HG03520 (cell line): Measurements from ENCODE around the gene AQP12A.

ENCODE experiments used
- ATAC-seq: cut with Tn5 transposase; IDR thresholded peaks from one replicate; pipeline ENCODE4 v1.9.1; 2021; ENCODE audit warnings: mild to moderate bottlenecking, moderate library complexity; ENCODE audit not compliant: unreplicated experiment

AQP12A gene

GRCh38 chr2:240719676-240720545, 28.2 kb downstream of the AQP12A start:
- no peak for ATAC-seq

- no peak for ATAC-seq
Measured at GRCh38 chr2:240720686-240721595, 29.3 kb downstream of the AQP12A start.

DNA sequence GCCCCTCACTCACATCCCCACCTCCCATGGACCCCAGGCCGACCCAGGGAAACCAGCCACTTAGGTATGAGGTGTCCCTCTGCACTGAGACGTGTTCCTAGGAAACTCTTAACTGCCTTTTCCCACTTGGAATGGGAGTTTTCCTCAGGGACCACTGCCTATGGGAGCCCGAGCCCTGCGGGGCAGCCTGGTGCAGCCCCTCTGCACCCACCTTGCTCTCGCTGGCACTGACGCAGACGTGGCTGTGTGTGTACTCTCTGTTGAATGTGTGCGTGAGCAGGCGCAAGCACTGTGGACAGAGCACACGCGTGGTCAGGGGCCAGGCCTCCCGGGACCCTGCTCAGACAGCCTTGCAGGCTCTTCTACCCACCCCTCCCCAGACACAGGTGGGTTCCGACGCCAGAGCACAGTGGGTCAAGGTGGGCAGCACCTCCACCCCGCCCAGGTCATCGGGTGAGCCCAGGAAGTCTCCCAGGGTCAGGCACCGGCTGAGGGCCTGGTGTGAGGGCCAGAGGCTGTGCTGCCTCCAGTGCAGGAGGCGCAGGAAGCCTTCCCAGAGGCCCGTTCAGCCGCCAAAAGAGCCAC, 30.0 kb downstream of the AQP12A start:
- ATAC-seq, result no peak

- no peak for ATAC-seq
Measured at GRCh38 chr2:240722376-240722775, 30.7 kb downstream of the AQP12A start.

DNA sequence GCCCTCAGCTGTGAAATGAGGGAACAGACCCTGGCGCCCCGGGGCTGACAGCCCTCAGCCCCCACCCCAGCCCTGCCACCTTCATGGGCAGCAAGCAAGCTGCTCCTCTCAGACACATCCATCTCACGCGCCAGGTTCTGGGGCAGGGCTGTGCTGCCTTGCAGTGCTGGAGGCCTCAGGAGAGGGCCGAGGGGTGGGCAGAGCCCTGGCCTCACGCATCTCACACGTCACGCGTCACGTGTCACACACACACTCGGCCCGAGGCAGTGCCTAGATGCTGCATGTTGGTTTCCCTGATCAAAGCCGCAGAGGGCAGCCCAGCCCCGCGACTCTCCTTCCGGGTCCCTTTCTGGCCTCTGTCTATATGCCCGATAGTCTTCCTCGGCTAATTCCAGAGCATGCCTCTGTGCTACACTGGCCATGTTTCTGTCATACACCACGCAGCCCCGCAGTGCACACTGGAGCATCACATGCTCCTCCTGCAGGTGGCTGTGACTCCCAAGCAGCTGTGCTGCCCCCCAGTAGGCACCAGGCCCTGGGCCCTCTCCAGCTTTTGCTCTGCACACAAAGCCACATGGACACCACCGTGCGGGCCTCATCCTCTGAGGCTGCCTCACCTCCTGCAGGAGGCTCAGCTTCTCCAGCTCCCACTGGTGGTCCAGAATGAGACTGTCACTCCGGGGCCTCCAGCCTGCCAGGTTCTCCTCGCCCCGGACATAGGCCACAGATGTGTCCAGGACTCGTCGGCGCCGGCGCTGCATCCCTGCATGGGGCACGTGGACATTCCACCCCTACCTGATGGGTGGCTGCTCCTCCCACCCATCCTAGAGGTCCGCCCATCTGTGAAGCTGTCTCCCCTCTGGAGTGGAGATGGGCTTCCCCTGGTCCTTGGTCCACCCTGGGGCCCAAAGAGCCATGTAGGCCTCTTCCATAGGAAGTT, 31.4 kb downstream of the AQP12A start:
- no peak for ATAC-seq

- no peak for ATAC-seq
Measured at GRCh38 chr2:240723851-240724250, 32.2 kb downstream of the AQP12A start.

- ATAC-seq, result no peak
Measured at GRCh38 chr2:240724431-240724830, 32.8 kb downstream of the AQP12A start.

- no peak for ATAC-seq
Measured at GRCh38 chr2:240725266-240725665, 33.6 kb downstream of the AQP12A start.

- no peak for ATAC-seq
Measured at GRCh38 chr2:240725671-240726070, 34.0 kb downstream of the AQP12A start.

GRCh38 chr2:240726876-240727275, 35.2 kb downstream of the AQP12A start:
- ATAC-seq, result no peak

- no peak for ATAC-seq
Measured at GRCh38 chr2:240727439-240727838, 35.8 kb downstream of the AQP12A start.

- ATAC-seq, result no peak
Measured at GRCh38 chr2:240727913-240728312, 36.2 kb downstream of the AQP12A start.

DNA sequence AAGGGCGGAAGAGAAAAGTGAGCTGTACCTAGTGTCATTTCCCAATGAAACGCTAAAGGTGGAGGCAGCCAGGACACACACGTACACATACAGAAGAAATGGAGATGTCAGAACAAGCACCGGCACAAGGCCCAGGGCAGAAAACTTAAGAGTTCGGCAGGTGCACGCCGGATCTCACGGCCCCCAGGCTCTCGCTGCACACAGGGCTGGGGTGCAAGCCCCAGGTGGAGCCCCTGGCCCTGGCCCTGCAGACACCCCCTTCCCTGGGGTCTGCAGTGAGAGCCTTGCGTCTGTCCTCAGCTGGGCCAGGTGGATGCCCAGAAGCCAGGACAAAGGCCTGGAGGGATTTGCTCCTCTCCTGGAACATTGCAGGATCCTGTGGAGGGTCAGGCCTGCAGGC, 36.7 kb downstream of the AQP12A start:
- no peak for ATAC-seq

GRCh38 chr2:240728827-240729226, 37.2 kb downstream of the AQP12A start:
- ATAC-seq, result no peak

DNA sequence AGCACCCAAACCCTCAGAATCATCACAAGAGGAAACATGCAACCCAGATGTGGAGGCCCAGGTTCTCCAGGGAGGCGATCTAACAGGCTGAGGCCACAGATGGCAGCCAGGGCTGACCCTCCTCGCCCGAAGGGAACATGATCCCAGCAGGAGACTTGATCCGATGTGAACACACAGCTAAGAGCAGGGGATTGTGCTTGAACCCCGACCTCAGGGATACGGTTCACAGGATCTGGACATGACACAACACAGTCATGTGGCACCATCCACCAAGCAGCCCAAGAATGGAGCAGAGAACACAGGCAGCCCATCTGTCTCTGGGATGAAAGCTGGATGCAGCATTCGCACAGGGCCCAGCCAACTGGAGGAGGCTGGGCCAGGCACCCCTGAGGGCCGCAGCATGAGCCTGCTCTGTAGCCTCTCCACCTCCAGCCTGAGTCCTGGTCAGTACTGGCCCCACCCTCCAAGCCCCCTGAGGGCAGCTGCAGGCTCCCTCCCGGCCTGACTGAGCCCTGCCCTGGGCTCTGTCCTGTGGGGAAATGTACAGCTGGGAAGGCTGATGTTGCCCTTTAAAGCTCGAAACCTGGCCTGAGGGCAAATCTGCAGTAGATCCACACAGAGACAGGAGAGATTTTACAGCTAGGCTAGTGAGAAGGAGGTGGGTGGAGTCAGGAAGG, 39.0 kb downstream of the AQP12A start:
- no peak for ATAC-seq

DNA sequence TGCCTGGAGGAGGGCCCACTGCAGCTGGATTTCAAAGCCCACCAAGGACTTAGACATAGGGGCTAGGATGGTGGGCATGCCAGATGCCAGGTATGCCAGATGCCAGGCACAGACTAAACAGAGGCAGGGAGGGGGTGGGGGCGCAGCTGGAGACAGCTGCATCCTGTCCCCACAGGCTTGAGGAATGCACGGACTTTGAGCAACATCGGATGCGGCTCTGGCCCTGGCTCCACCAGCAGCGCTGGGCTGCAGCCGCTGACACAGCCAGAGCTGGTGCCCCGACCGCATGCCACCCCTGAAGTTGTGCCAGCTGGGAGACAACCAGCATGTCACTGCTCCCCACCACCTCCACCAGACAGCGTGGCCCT, 39.5 kb downstream of the AQP12A start:
- ATAC-seq, result no peak

GRCh38 chr2:240732184-240732583, 40.5 kb downstream of the AQP12A start:
- ATAC-seq, result no peak

DNA sequence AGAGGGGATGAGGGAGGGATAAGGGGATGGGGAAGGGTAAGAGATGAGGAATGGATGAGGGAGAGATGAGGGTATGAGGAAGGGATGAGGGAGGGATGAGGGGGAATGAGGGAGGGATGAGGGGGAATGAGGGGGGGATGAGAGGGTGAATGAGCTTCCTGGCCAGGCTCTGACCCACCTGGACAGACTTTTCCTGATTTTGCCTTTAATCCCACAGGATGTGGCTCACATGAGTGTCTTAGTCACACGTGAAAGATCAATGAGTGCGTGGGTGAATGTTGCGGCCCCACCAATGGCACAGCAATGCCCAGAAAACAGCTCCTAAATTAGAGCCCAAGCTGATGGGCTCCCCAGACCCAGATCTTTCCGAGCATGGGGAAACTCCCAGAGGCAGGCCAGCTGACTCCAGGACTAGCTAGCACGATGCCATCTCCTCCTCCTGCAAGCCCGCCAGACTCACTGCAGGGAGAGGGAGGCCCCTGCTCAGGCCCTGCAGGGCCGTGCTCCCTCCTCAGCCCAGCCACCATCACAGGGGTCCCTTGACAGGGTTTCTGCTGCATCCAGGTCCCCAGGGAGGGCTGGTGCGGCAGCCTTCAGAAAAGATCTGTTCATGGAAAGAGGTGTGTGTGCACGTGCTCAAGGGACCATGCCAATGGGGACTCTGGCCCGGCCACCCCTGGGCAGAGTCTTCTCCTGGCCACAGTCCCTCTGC, 41.4 kb downstream of the AQP12A start:
- no peak for ATAC-seq

- no peak for ATAC-seq
Measured at GRCh38 chr2:240733803-240734495, 42.3 kb downstream of the AQP12A start.
